Measurements from ENCODE around the gene UACA.

- no peak for TF ChIP-seq MYC (IDR thresholded peaks at IDR 0.05; ENCODE audit: low read depth, low read length)
- no peak for TF ChIP-seq CTCF (IDR thresholded peaks at IDR 0.05; ENCODE audit: extremely low read depth in 1 of 2, insufficient read depth in 1 of 2, low read depth in 1 of 2, low read length in 2 of 2)
- no peak for TF ChIP-seq POLR2A (IDR thresholded peaks at IDR 0.05; ENCODE audit: low read depth, low read length)
These were observed 5.0 kb upstream of the UACA start for GRCh38 chr15:70768257-70768883.
